Metanephros (tissue), 1 donor: ENCODE results near the gene RANBP9. TPM values are rescaled to one million over a fixed set of nuclear protein-coding genes. Genes with fewer than 3 reads are reported as not detected.

Experiments
- total RNA-seq: library from RNA; depleted of rRNA; stranded (reverse); fragments of >200 nt; gene quantifications from one replicate; pipeline ENCODE4 v1.2.3, GENCODE V29; 2014

Gene RANBP9
- total RNA-seq = 36.5 TPM

GRCh38 chr6:13711733-13712598, at the start of gene RANBP9:
Gene RANBP9, minus strand, starts transcription at chr6:13711835. Its CDS starts 330 bp downstream, at chr6:13711505.

GRCh38 chr6:13614926-13615791, 96.5 kb downstream of the RANBP9 start, which contains the start of gene NOL7:
Gene NOL7, plus strand, starts transcription at chr6:13615335. Its CDS starts 24 bp downstream, at chr6:13615359.

GRCh38 chr6:13574571-13575376, 136.9 kb downstream of the RANBP9 start, which contains the start of gene SIRT5:
Gene SIRT5, plus strand, starts transcription at chr6:13574601. Its CDS starts 9,510 bp downstream, at chr6:13584111.

Other genes starting within 250 kb of the RANBP9 start
- 6.0 TPM for gene GFOD1, start 224.2 kb downstream of the RANBP9 start, total RNA-seq
- gene SIRT5, start 137.2 kb downstream of the RANBP9 start, total RNA-seq = 12.5 TPM
- gene NOL7, start 96.5 kb downstream of the RANBP9 start, total RNA-seq = 35.2 TPM
- gene MCUR1, start 102.7 kb upstream of the RANBP9 start, total RNA-seq = 18.6 TPM
- gene RNF182, start 213.1 kb upstream of the RANBP9 start, total RNA-seq = 1.4 TPM